Muscle of leg (tissue), 16 donors: ENCODE data around the gene EDN3. TPM values are rescaled to one million over a fixed set of nuclear protein-coding genes. Genes with fewer than 3 reads are reported as not detected.

Experiments
- DNase-seq: peaks from one replicate; pipeline ENCODE4 v3.0.0; 2013
- H3K27ac ChIP-seq: one replicate; pipeline ENCODE4 v1.5.1; 2013; ENCODE audit warnings: mild to moderate bottlenecking, low read length, control low read depth
- H3K27me3 ChIP-seq: one replicate; pipeline ENCODE4 v1.6.1; 2013; ENCODE audit warnings: low read length; ENCODE audit not compliant: control insufficient read depth, insufficient read depth
- H3K36me3 ChIP-seq: one replicate; pipeline ENCODE4 v1.6.1; 2013; ENCODE audit warnings: low read length; ENCODE audit not compliant: control insufficient read depth, insufficient read depth
- H3K4me1 ChIP-seq: one replicate; pipeline ENCODE4 v1.6.1; 2013; ENCODE audit warnings: low read length; ENCODE audit not compliant: control insufficient read depth, insufficient read depth
- H3K4me3 ChIP-seq: one replicate; pipeline ENCODE4 v1.5.1; 2013; ENCODE audit warnings: low read length, control low read depth
- H3K9me3 ChIP-seq: replicated peaks from 2 replicates; pipeline ENCODE4 v1.6.1; 2013; ENCODE audit warnings: low read depth, low read length; ENCODE audit not compliant: control insufficient read depth
- WGBS: methylation state at CpG from one replicate; pipeline ENCODE4 v1.1.5; 2013; ENCODE audit warnings: missing lambda C conversion rate; ENCODE audit not compliant: insufficient coverage; 5-methylcytosine and 5-hydroxymethylcytosine counted together
- long read RNA-seq, 11 donors: transcript quantifications; one replicate each; lab custom pipeline, GENCODE V29; 2026
- polyA plus RNA-seq, 8 donors: library from polyadenylated mRNA; unstranded; fragments of 120-200 nt; gene quantifications; one replicate each; pipeline versions ENCODE4 v1.2.1 to v1.2.3, GENCODE V29; 2013; ENCODE audit warnings: inconsistent platforms in 1 of 8, low replicate concordance in 1 of 8; ENCODE audit not compliant: insufficient read length in 8 of 8, insufficient read depth in 1 of 8
- total RNA-seq: library from RNA; stranded (reverse); fragments of 120-200 nt; gene quantifications from one replicate; pipeline ENCODE4 v1.2.4, GENCODE V29; 2013

EDN3 gene
- 17.9 TPM for total RNA-seq
- polyA plus RNA-seq: 10 to 100 TPM; 25.5 to 42.2 (median 32.0) TPM
- long read RNA-seq, donor 1, partial matches to known transcripts: 0 of 2 reads
- long read RNA-seq, donor 1, other reads (novel, unspliced or antisense): 0 of 2 reads
- long read RNA-seq, donor 2, partial matches to known transcripts: 0 of 1 reads
- long read RNA-seq, donor 2, other reads (novel, unspliced or antisense): 0 of 1 reads
- long read RNA-seq, donor 3, partial matches to known transcripts: 0 of 11 reads
- long read RNA-seq, donor 3, other reads (novel, unspliced or antisense): 0 of 11 reads
- long read RNA-seq, donor 4, partial matches to known transcripts: 24 of 33 reads
- long read RNA-seq, donor 4, other reads (novel, unspliced or antisense): 0 of 33 reads
- long read RNA-seq, donor 5, transcript EDN3-203 (4 exons, 1,153 nt): major isoform, 9 of 19 reads
- long read RNA-seq, donor 5, transcript EDN3-202 (5 exons, 2,636 nt): minor isoform, 5 of 19 reads
- long read RNA-seq, donor 5, partial matches to known transcripts: 0 of 19 reads
- long read RNA-seq, donor 5, other reads (novel, unspliced or antisense): 0 of 19 reads
- long read RNA-seq, donor 6, transcript EDN3-202 (5 exons, 2,636 nt): major isoform, 11 of 22 reads
- long read RNA-seq, donor 6, partial matches to known transcripts: 5 of 22 reads
- long read RNA-seq, donor 6, other reads (novel, unspliced or antisense): 0 of 22 reads
- long read RNA-seq, donor 7, transcript EDN3-202 (5 exons, 2,636 nt): major isoform, 6 of 15 reads
- long read RNA-seq, donor 7, partial matches to known transcripts: 0 of 15 reads
- long read RNA-seq, donor 7, other reads (novel, unspliced or antisense): 0 of 15 reads
- long read RNA-seq, donor 8, partial matches to known transcripts: 30 of 40 reads
- long read RNA-seq, donor 8, other reads (novel, unspliced or antisense): 0 of 40 reads
- long read RNA-seq, donor 9, partial matches to known transcripts: 0 of 4 reads
- long read RNA-seq, donor 9, other reads (novel, unspliced or antisense): 0 of 4 reads
- long read RNA-seq, donor 10, partial matches to known transcripts: 0 of 9 reads
- long read RNA-seq, donor 10, other reads (novel, unspliced or antisense): 0 of 9 reads
- long read RNA-seq, donor 11, partial matches to known transcripts: 0 of 7 reads
- long read RNA-seq, donor 11, other reads (novel, unspliced or antisense): 0 of 7 reads

- peak within 1 kb of the TSS; percentile 57 for H3K4me3 ChIP-seq
- no peaks in the 10 kb centered on the region for H3K36me3 ChIP-seq
- no peak for DNase-seq
- no peaks in the 10 kb centered on the region for H3K9me3 ChIP-seq
- H3K27ac ChIP-seq: peak within 1 kb of the TSS; percentile 1
- peaks cover 39% of the 10 kb centered on the region for H3K27me3 ChIP-seq
- H3K4me1 ChIP-seq: peaks cover 37% of the 10 kb centered on the region
- under 1% methylated on average over 71 of the region's 77 CpGs for WGBS
Observed at GRCh38 chr20:59300333-59301081, at the start of gene EDN3. TSS of gene EDN3 (plus strand) at chr20:59300611. CDS start at chr20:59300813, 202 bp downstream.

GRCh38 chr20:59253325-59253724 is 47.1 kb upstream of the EDN3 start:
- Histone ChIP-seq H3K36me3 (no peaks in the 10 kb centered on the region), H3K4me1 (peaks cover 2% of the 10 kb centered on the region), H3K9me3 (no peaks in the 10 kb centered on the region), H3K27ac (no peak overlapping the region), H3K27me3 (peaks cover 2% of the 10 kb centered on the region), H3K4me3 (no peak overlapping the region)
- no peak for DNase-seq
- WGBS: no CpG with 5 or more reads among the region's 6 CpGs

- Histone ChIP-seq H3K4me3 (no peak overlapping the region), H3K9me3 (no peaks in the 10 kb centered on the region), H3K27me3 (peaks cover 2% of the 10 kb centered on the region), H3K4me1 (peaks cover 2% of the 10 kb centered on the region), H3K27ac (no peak overlapping the region), H3K36me3 (no peaks in the 10 kb centered on the region)
- 30% methylated on average over 4 of the region's 4 CpGs for whole genome bisulfite sequencing
- DNase-seq: peak; percentile 14
Observed at GRCh38 chr20:59253779-59254319, 46.6 kb upstream of the EDN3 start.

GRCh38 chr20:59255256-59255655 is 45.2 kb upstream of the EDN3 start:
- Histone ChIP-seq H3K36me3 (no peaks in the 10 kb centered on the region), H3K4me1 (peaks cover 2% of the 10 kb centered on the region), H3K9me3 (no peaks in the 10 kb centered on the region), H3K27ac (no peak overlapping the region), H3K27me3 (peaks cover 2% of the 10 kb centered on the region), H3K4me3 (no peak overlapping the region)
- WGBS: no CpG with 5 or more reads among the region's 5 CpGs
- no peak for DNase-seq

- Histone ChIP-seq H3K4me1 (peaks cover 2% of the 10 kb centered on the region), H3K27me3 (peaks cover 8% of the 10 kb centered on the region), H3K4me3 (no peak overlapping the region), H3K9me3 (no peaks in the 10 kb centered on the region), H3K36me3 (no peaks in the 10 kb centered on the region), H3K27ac (no peak overlapping the region)
- WGBS: 20% methylated on average over 1 of the region's 2 CpGs
- peak; percentile 19 for DNase-seq
Observed at GRCh38 chr20:59258221-59258621, 42.2 kb upstream of the EDN3 start.

- no peak overlapping the region for H3K4me3 ChIP-seq
- whole genome bisulfite sequencing: 100% methylated on average over 1 of the region's 2 CpGs
- H3K4me1 ChIP-seq: peaks cover 2% of the 10 kb centered on the region
- H3K9me3 ChIP-seq: no peaks in the 10 kb centered on the region
- H3K27ac ChIP-seq: no peak overlapping the region
- H3K36me3 ChIP-seq: no peaks in the 10 kb centered on the region
- H3K27me3 ChIP-seq: peaks cover 11% of the 10 kb centered on the region
- no peak for DNase-seq
Observed at GRCh38 chr20:59259946-59260345, 40.5 kb upstream of the EDN3 start.

- no peaks in the 10 kb centered on the region for H3K9me3 ChIP-seq
- H3K27me3 ChIP-seq: peaks cover 16% of the 10 kb centered on the region
- no peak overlapping the region for H3K27ac ChIP-seq
- DNase-seq: no peak
- no peak overlapping the region for H3K4me3 ChIP-seq
- no peaks in the 10 kb centered on the region for H3K36me3 ChIP-seq
- no peaks in the 10 kb centered on the region for H3K4me1 ChIP-seq
Observed at GRCh38 chr20:59265298-59265697, 35.1 kb upstream of the EDN3 start.

GRCh38 chr20:59268870-59269269 is 31.5 kb upstream of the EDN3 start:
- Histone ChIP-seq H3K4me3 (no peak overlapping the region), H3K36me3 (no peaks in the 10 kb centered on the region), H3K9me3 (no peaks in the 10 kb centered on the region), H3K4me1 (no peaks in the 10 kb centered on the region), H3K27me3 (peaks cover 15% of the 10 kb centered on the region), H3K27ac (no peak overlapping the region)
- 17% methylated on average over 1 of the region's 3 CpGs for WGBS
- no peak for DNase-seq

- H3K36me3 ChIP-seq: no peaks in the 10 kb centered on the region
- no CpG with 5 or more reads among the region's 4 CpGs for WGBS
- no peak overlapping the region for H3K4me3 ChIP-seq
- H3K9me3 ChIP-seq: no peaks in the 10 kb centered on the region
- peaks cover 16% of the 10 kb centered on the region for H3K27me3 ChIP-seq
- H3K27ac ChIP-seq: no peak overlapping the region
- no peak for DNase-seq
- no peaks in the 10 kb centered on the region for H3K4me1 ChIP-seq
Observed at GRCh38 chr20:59269411-59270025, 30.9 kb upstream of the EDN3 start.
